Activated naive CD4-positive, alpha-beta T cell treated with anti-CD3 and anti-CD28 coated beads, Interleukin-2, amount 50 U/mL, for 24 hours (primary cell): ENCODE measurements around the gene CR1L.
"Not testable (repeated sequence)": the region's sequence is repeated elsewhere in the genome, so short reads cannot be mapped to it uniquely, and the experiment has no call there.

ENCODE experiments used
- H3K27ac Mint-ChIP-seq: one replicate; pipeline ENCODE4 v1.8.0; 2021; ENCODE audit warnings: mild to moderate bottlenecking, mixed read lengths
- H3K27me3 Mint-ChIP-seq: one replicate; pipeline ENCODE4 v1.8.0; 2021; ENCODE audit warnings: mixed read lengths
- H3K36me3 Mint-ChIP-seq: one replicate; pipeline ENCODE4 v1.8.0; 2021; ENCODE audit warnings: mixed read lengths
- H3K4me1 Mint-ChIP-seq: one replicate; pipeline ENCODE4 v1.8.0; 2021; ENCODE audit warnings: mixed read lengths
- H3K4me3 Mint-ChIP-seq: one replicate; pipeline ENCODE4 v1.8.0; 2021; ENCODE audit warnings: mild to moderate bottlenecking, mixed read lengths
- H3K9me3 Mint-ChIP-seq: one replicate; pipeline ENCODE4 v1.8.0; 2021; ENCODE audit warnings: mixed read lengths

The CR1L gene

GRCh38 chr1:207745839-207746767, 101.2 kb downstream of the CR1L start:
- H3K9me3 Mint-ChIP-seq: no peaks in the 10 kb centered on the region
- peaks cover 32% of the 10 kb centered on the region for H3K4me1 Mint-ChIP-seq
- H3K4me3 Mint-ChIP-seq: no peak overlapping the region
- H3K27ac Mint-ChIP-seq: no peak overlapping the region
- H3K27me3 Mint-ChIP-seq: no peaks in the 10 kb centered on the region
- no peaks in the 10 kb centered on the region for H3K36me3 Mint-ChIP-seq

- H3K27ac Mint-ChIP-seq: no peak overlapping the region
- H3K4me3 Mint-ChIP-seq: no peak overlapping the region
- H3K27me3 Mint-ChIP-seq: no peaks in the 10 kb centered on the region
- H3K36me3 Mint-ChIP-seq: no peaks in the 10 kb centered on the region
- H3K4me1 Mint-ChIP-seq: peaks cover 38% of the 10 kb centered on the region
- H3K9me3 Mint-ChIP-seq: no peaks in the 10 kb centered on the region
Measured at GRCh38 chr1:207747627-207748492, 102.9 kb downstream of the CR1L start.

DNA sequence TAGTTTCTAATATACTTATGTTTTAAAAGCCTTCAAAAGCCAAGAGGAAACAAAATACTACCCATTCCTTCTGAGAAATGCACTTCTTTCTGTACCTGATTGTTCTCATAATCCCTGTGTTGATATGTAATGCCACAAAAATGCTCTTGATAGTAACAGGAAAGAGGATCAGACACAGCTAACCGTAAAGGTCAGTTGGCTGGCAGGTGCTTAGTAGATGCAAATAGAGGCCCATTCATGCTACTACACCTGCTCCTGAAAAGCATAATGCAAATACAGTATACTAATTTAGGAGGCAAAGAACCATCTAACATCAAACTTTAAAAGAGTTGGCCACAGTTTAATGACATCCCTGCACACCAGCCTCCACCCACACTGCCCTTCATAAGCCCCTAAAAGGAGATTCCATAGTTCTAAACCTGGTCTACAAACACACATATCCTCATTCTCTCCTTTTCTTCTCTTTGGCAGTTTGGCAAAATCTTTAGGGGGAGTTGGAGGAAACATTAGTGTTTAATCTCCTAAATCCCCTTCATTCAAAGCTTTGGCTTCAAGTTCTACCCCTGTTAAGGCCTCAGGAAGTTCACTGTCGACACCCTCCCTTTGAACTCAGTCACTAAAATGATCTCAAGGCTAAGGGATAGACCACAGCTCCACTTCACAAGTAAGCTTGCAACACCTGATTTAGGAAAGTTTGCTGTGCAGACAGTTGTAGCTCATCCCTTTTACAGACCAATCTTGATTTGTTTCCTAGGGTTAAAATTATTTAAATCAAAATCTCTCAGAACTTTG, 104.0 kb downstream of the CR1L start:
- Mint-ChIP-seq H3K27ac (peak overlapping the region; percentile 42), H3K4me1 (peaks cover 43% of the 10 kb centered on the region), H3K27me3 (no peaks in the 10 kb centered on the region), H3K4me3 (no peak overlapping the region), H3K36me3 (no peaks in the 10 kb centered on the region), H3K9me3 (no peaks in the 10 kb centered on the region)

- Mint-ChIP-seq H3K27ac (peak overlapping the region; percentile 96), H3K27me3 (no peaks in the 10 kb centered on the region), H3K4me1 (peaks cover 61% of the 10 kb centered on the region), H3K36me3 (peaks cover 1% of the 10 kb centered on the region), H3K4me3 (peak overlapping the region; percentile 99), H3K9me3 (no peaks in the 10 kb centered on the region)
Measured at GRCh38 chr1:207750631-207751305, 105.8 kb downstream of the CR1L start.

GRCh38 chr1:207751463-207751789, 106.5 kb downstream of the CR1L start:
- peaks cover 68% of the 10 kb centered on the region for H3K4me1 Mint-ChIP-seq
- not testable (repeated sequence) for H3K9me3 Mint-ChIP-seq, H3K27me3 Mint-ChIP-seq, H3K36me3 Mint-ChIP-seq
- peak overlapping the region; percentile 99 for H3K4me3 Mint-ChIP-seq
- peak overlapping the region; percentile 96 for H3K27ac Mint-ChIP-seq

- peak within 1 kb of the TSS; percentile 99 for H3K4me3 Mint-ChIP-seq
- peak within 1 kb of the TSS; percentile 96 for H3K27ac Mint-ChIP-seq
- peaks cover 73% of the 10 kb centered on the region for H3K4me1 Mint-ChIP-seq
- no peaks in the 10 kb centered on the region for H3K9me3 Mint-ChIP-seq
- H3K36me3 Mint-ChIP-seq: peaks cover 1% of the 10 kb centered on the region
- H3K27me3 Mint-ChIP-seq: no peaks in the 10 kb centered on the region
Measured at GRCh38 chr1:207751790-207752455, 107.0 kb downstream of the CR1L start, which contains the start of gene CD46. Gene CD46, plus strand, starts transcription at chr1:207752054. Its CDS starts 159 bp downstream, at chr1:207752213.

GRCh38 chr1:207752456-207752998, 107.6 kb downstream of the CR1L start:
- Mint-ChIP-seq H3K9me3 (no peaks in the 10 kb centered on the region), H3K4me1 (peaks cover 76% of the 10 kb centered on the region), H3K36me3 (peaks cover 1% of the 10 kb centered on the region), H3K27me3 (no peaks in the 10 kb centered on the region), H3K27ac (peak overlapping the region; percentile 96), H3K4me3 (peak overlapping the region; percentile 99)

DNA sequence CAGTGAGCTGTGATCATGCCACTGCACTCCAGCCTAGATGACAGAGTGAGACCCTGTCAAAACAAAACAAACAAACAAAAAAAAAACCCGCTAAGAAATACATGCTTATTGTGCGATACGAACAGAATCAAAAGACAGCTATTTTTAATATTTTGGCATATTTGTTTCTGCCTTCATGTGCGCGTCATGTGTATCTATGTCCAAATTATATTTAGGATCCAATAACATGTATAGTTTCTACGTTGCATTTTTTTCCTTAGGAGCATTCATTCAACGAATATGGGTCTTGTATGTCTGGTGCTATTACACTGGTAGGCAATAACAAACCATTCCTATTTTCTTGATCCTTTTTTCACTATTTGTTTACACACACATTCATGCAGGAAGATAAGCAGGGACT, 108.7 kb downstream of the CR1L start:
- Mint-ChIP-seq H3K9me3 (no peaks in the 10 kb centered on the region), H3K4me3 (peak overlapping the region; percentile 99), H3K27me3 (no peaks in the 10 kb centered on the region), H3K4me1 (peaks cover 74% of the 10 kb centered on the region), H3K27ac (peak overlapping the region; percentile 24), H3K36me3 (peaks cover 5% of the 10 kb centered on the region)

DNA sequence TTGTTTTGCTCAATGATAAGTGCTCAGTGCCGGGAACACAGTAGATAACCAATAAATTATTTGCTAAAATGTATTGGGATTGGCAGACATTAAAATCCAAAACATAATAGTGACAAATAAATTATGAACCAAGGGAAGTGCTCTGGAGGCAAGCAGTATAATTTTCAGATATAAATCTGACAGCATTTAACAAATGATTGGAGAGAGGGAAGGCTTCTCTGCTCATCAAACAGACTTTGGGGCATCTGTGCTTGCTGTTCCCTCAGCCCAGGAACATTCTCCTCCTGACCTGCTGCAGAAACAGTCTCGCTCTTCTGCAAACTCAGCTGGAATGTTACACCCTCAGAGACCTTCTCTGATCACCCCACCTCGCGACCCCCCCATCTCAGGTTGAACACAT, 109.1 kb downstream of the CR1L start:
- Mint-ChIP-seq H3K4me3 (peak overlapping the region; percentile 99), H3K4me1 (peaks cover 71% of the 10 kb centered on the region), H3K27ac (peak overlapping the region; percentile 24), H3K9me3 (no peaks in the 10 kb centered on the region), H3K36me3 (peaks cover 7% of the 10 kb centered on the region), H3K27me3 (no peaks in the 10 kb centered on the region)

DNA sequence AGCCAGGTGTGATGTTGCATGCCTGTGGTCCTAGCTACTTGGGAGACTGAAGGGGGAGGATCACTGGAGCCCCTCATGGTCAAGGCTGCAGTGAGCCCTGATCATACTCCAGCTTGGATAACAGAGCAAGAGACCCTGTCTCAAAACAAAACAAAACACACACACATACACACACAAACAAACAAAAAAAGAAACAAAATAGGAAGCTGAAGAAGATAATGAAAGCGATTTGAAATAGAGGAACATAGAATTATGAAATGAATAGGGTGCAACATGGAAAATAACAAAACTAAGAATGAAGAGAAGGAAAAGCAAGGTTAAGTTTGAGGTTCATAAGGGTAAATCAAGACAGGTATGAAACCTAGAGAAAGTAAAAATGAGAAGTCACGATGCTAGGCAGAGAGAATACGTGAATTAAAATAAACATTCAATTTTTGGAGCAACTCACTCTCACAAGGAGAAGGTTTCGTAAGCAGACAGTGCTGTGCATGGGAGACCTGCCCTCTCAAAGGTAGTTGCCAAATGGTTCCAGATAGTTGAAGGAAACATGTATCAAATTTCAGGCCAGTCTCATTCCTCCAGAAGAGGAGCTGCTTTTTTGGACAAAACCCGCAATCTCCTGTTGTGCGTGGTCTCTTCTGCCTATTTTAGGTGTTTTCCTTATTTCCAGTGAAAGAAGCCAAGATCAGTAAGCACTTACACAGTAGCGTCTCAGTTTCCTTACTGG, 110.2 kb downstream of the CR1L start:
- H3K36me3 Mint-ChIP-seq: peaks cover 11% of the 10 kb centered on the region
- peaks cover 62% of the 10 kb centered on the region for H3K4me1 Mint-ChIP-seq
- peak overlapping the region; percentile 4 for H3K27ac Mint-ChIP-seq
- no peaks in the 10 kb centered on the region for H3K27me3 Mint-ChIP-seq
- no peak overlapping the region for H3K4me3 Mint-ChIP-seq
- H3K9me3 Mint-ChIP-seq: no peaks in the 10 kb centered on the region

GRCh38 chr1:207755846-207756693, 111.1 kb downstream of the CR1L start:
- Mint-ChIP-seq H3K27ac (peak overlapping the region; percentile 63), H3K4me3 (no peak overlapping the region), H3K9me3 (no peaks in the 10 kb centered on the region), H3K4me1 (peaks cover 56% of the 10 kb centered on the region), H3K36me3 (peaks cover 14% of the 10 kb centered on the region), H3K27me3 (no peaks in the 10 kb centered on the region)

DNA sequence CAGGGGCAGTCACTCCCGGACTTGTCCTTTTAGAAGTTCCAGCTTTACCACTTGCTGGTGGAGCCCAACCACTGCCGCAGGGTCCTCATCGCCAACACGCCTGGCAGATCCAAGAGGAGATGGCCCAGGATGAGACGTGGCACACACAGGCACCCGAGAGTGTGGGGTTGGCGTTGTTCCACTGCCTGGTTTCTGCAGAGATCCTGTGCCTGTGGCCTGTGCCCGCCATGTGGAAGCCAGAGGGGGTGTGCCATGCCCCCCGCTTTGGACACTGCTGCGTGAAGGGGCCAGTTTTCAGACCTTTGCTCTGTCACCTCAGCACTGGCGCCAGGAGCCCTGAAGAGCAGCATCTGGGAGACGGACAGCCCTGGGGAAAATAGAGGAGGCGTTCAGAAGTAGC, 117.7 kb downstream of the CR1L start:
- Mint-ChIP-seq H3K36me3 (peaks cover 50% of the 10 kb centered on the region), H3K9me3 (no peaks in the 10 kb centered on the region), H3K27me3 (no peaks in the 10 kb centered on the region), H3K4me1 (peaks cover 27% of the 10 kb centered on the region), H3K4me3 (no peak overlapping the region), H3K27ac (no peak overlapping the region)

DNA sequence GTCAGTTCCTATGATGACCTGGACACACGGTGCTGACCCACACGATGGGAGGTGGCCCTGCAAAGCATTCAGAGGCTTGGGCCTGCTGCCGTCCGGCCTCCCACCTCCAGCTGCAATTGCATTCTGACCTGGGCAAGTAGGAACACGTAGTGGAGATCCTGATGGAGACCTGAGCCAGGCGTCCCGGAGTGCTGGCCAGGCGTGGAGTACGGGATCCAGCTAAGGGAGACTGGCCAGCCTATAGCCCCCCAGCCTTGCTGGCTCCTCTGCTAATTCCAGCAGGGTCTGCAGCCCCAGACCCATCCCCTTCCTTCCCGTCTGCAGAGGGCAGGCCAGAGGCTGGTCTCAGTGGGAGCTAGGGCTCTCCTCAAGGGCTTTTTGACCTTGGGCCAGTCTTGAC, 118.2 kb downstream of the CR1L start:
- Mint-ChIP-seq H3K36me3 (peaks cover 51% of the 10 kb centered on the region), H3K4me1 (peaks cover 28% of the 10 kb centered on the region), H3K9me3 (no peaks in the 10 kb centered on the region), H3K27me3 (no peaks in the 10 kb centered on the region), H3K27ac (no peak overlapping the region), H3K4me3 (no peak overlapping the region)
